ENCODE measurements around the gene B3GAT1. TPM values are rescaled to one million over a fixed set of nuclear protein-coding genes. Genes with fewer than 3 reads are reported as not detected.
A peak's percentile ranks its signal among the peaks of the same experiment; 100 is the strongest.

Gene B3GAT1
- total and polyA plus RNA-seq, 12 donors, result 0.09 to 10.3 (median 2.1) TPM; not detected in 1

DNA sequence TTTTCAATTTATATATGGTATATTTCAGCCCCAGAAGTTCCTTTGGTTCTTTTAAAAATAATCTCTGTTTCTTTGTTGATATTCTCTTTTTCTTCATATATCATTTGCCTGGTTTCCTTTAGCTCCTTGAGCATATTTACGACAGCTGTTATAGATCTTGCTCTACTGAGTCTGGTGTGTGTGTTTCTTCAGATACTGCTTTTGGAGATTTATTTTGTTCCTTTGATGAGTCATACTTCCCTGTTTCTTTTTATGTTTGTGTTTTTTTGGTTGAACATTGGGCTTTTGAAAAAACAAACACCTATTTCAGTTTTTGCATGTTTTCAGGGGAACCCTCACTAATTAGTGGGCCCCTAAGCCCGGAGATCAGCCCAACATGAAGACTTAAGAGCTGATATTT lies 56.9 kb downstream of the B3GAT1 start:
- WGBS, 4 donors, result 60 to 81% (median 68%) methylated on average over 2 of the region's 2 CpGs
- H3K27ac ChIP-seq, result no peak overlapping the region
- TF ChIP-seq POLR2A (IDR thresholded peaks at IDR 0.05) (no peak), CTCF (IDR thresholded peaks at IDR 0.05) (no peak)

DNA sequence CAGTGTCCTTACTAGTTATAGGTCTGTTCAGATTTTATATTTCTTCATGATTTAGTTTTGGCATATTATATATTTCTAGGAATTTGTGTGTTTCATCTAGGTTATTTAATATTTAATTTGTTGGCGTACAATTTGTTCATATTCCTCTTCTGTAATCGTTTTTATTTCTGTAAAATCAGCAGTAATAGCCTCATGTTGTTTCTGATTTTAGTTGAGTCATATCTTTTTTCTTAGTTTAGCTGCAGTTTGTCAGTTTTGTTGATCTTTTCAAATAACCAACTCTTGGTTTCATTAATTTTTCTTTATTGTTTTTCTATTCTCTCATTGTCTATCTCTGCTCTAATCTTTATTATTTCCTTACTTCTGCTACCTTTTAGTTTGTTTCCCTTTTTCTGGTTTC lies 59.9 kb downstream of the B3GAT1 start:
- no peaks in the 10 kb centered on the region for H3K27me3 ChIP-seq
- intact Hi-C loops (cut with DNase I), result no loop called here
- no peaks in the 10 kb centered on the region for H3K4me1 ChIP-seq (replicated peaks in 1 of 2)
- H3K9me3 ChIP-seq (replicated peaks in 1 of 3), result no peaks in the 10 kb centered on the region
- no peak for DNase-seq
- 73 to 80% (median 77%) methylated on average over 2 of the region's 2 CpGs for WGBS, 4 donors
- H3K36me3 ChIP-seq (replicated peaks in 1 of 2), result no peaks in the 10 kb centered on the region
- no peak overlapping the region for H3K4me3 ChIP-seq
- H3K27ac ChIP-seq, result no peak overlapping the region
- TF ChIP-seq CTCF (IDR thresholded peaks at IDR 0.05) (no peak), POLR2A (IDR thresholded peaks at IDR 0.05) (no peak)

More for the DNA sequence above, 56.9 kb downstream of the B3GAT1 start:
- peak in 1 of 7 donors; percentile 4 for DNase-seq
- Histone ChIP-seq H3K36me3 (replicated peaks in 1 of 2) (no peaks in the 10 kb centered on the region), H3K9me3 (replicated peaks in 1 of 3) (no peaks in the 10 kb centered on the region), H3K4me1 (replicated peaks in 1 of 2) (peaks cover 0 to 2% of the 10 kb centered on the region in 2 donors), H3K4me3 (no peak overlapping the region), H3K27me3 (no peaks in the 10 kb centered on the region)
- intact Hi-C loops (cut with DNase I), result no loop called here

GRCh38 chr11:134350381-134350780 lies 61.7 kb downstream of the B3GAT1 start:
- WGBS, 4 donors, result 88 to 94% (median 90%) methylated on average over 9 of the region's 9 CpGs
- Histone ChIP-seq H3K36me3 (replicated peaks in 1 of 2) (no peaks in the 10 kb centered on the region), H3K27ac (no peak overlapping the region), H3K4me3 (no peak overlapping the region), H3K4me1 (replicated peaks in 1 of 2) (no peaks in the 10 kb centered on the region), H3K27me3 (no peaks in the 10 kb centered on the region), H3K9me3 (replicated peaks in 1 of 3) (no peaks in the 10 kb centered on the region)
- intact Hi-C loops (cut with DNase I), result no loop called here
- TF ChIP-seq CTCF (IDR thresholded peaks at IDR 0.05) (no peak), POLR2A (IDR thresholded peaks at IDR 0.05) (no peak)
- peak in 1 of 7 donors; percentile 5 for DNase-seq

DNA sequence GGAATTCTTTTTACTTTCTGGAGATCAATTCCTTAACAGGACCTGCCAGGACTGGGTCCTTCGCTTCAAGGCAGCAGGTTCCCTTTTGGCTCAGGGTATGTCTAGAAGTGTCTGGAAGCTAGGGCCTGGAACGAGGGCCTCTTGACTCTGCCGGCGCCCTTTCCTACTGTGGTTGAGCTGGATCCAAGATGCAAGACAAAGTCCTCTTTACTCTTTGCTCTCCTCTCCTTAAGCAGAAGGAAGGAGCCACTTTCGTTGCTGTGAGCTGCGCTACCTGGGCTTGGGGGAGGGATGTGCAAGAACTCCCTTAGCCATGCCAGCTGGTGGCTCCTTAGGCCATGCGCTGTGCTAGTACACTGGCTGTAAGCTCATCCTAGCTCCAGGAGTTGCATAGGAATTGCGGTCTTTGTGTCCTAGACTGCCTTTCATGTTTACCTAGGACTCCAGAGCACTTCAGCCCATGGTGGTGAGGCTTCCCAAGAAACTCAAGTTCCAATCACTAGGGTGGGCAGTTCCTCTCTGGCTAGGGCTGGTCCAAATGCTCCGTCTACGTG lies 62.2 kb downstream of the B3GAT1 start:
- Histone ChIP-seq H3K27me3 (no peaks in the 10 kb centered on the region), H3K9me3 (replicated peaks in 1 of 3) (no peaks in the 10 kb centered on the region), H3K4me1 (replicated peaks in 1 of 2) (no peaks in the 10 kb centered on the region), H3K4me3 (no peak overlapping the region), H3K27ac (no peak overlapping the region), H3K36me3 (replicated peaks in 1 of 2) (no peaks in the 10 kb centered on the region)
- TF ChIP-seq POLR2A (IDR thresholded peaks at IDR 0.05) (no peak), CTCF (IDR thresholded peaks at IDR 0.05) (no peak)
- DNase-seq, result peak in 1 of 7 donors; percentile 21
- 87 to 96% (median 90%) methylated on average over 7 to 10 of the region's 10 CpGs for WGBS, 4 donors
- intact Hi-C loops (cut with DNase I), result no loop called here

Measured in adrenal gland (tissue), 12 donors.